KMS-11 (cell line): ENCODE results near the gene DENND6B.

Experiments
- H2AFZ ChIP-seq: fragments of 200-600 bp; sonication (generic); 2 replicates; pipeline ENCODE4 v1.6.1; 2016; ENCODE audit warnings: antibody characterized with exemption, mixed run types, low read depth
- H3K27ac ChIP-seq: fragments of 200-600 bp; sonication (generic); 2 replicates; pipeline ENCODE4 v1.6.1; 2016; ENCODE audit warnings: mild to moderate bottlenecking, mixed run types
- H3K27me3 ChIP-seq: fragments of 200-600 bp; sonication (generic); 2 replicates; pipeline ENCODE4 v1.6.1; 2017; ENCODE audit warnings: mild to moderate bottlenecking, low read depth, mixed run types, moderate library complexity; ENCODE audit not compliant: insufficient read depth
- H3K36me3 ChIP-seq: fragments of 200-600 bp; sonication (generic); 2 replicates; pipeline ENCODE4 v1.6.1; 2017; ENCODE audit warnings: mild to moderate bottlenecking, mixed run types; ENCODE audit not compliant: insufficient read depth
- H3K4me1 ChIP-seq: fragments of 200-600 bp; sonication (generic); 2 replicates; pipeline ENCODE4 v1.6.1; 2016; ENCODE audit warnings: mild to moderate bottlenecking, low read depth, mixed run types; ENCODE audit not compliant: poor library complexity, severe bottlenecking
- H3K4me2 ChIP-seq: fragments of 200-600 bp; sonication (generic); 2 replicates; pipeline ENCODE4 v1.7.0; 2016; ENCODE audit warnings: mild to moderate bottlenecking, mixed run types
- H3K4me3 ChIP-seq: fragments of 200-600 bp; sonication (generic); IDR thresholded peaks from 2 replicates; pipeline ENCODE4 v1.6.1; 2017; ENCODE audit warnings: low read depth, low read length, mixed read lengths; ENCODE audit not compliant: insufficient read depth
- H3K79me2 ChIP-seq: fragments of 200-600 bp; sonication (generic); 2 replicates; pipeline ENCODE4 v1.6.1; 2016; ENCODE audit warnings: low read depth, mixed run types; ENCODE audit not compliant: insufficient read depth
- H3K9ac ChIP-seq: fragments of 200-600 bp; sonication (generic); 2 replicates; pipeline ENCODE4 v1.6.1; 2016; ENCODE audit warnings: mild to moderate bottlenecking, mixed run types
- H4K20me1 ChIP-seq: fragments of 200-600 bp; sonication (generic); 2 replicates; pipeline ENCODE4 v1.6.1; 2016; ENCODE audit warnings: mild to moderate bottlenecking, mixed run types; ENCODE audit not compliant: insufficient read depth
- TF ChIP-seq, protein P1 (sequence below): fragments of 200-600 bp; sonication (generic); conservative IDR thresholded peaks from 2 replicates; pipeline ENCODE4 v1.6.1; 2017; ENCODE audit warnings: low read depth, mild to moderate bottlenecking, antibody characterized with exemption, low read length, moderate library complexity, mixed read lengths

The DENND6B gene

DNA sequence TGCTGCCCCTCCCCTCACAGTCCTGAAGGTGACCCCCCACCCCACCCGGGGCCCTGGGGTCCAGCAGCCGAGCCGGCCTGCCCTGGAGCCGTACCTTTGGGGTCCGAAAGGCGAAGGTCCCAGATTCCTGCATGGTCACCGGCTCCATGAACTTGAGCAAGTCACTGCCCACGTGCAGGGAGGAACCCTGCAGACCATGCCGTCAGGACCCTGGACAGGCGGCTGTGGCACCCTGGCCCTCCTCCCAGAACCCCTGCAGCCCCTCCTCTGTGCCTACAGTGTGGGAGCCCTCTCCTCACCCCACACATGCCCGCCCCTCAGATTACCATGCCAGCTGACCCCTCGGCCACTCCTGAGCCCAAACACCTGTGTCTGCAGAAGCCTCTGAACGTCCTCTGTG lies 42.3 kb downstream of the DENND6B start:
- no peak overlapping the region for H3K4me2 ChIP-seq
- no peaks in the 10 kb centered on the region for H3K36me3 ChIP-seq
- H4K20me1 ChIP-seq, result no peaks in the 10 kb centered on the region
- no peak overlapping the region for H2AFZ ChIP-seq
- H3K79me2 ChIP-seq, result no peaks in the 10 kb centered on the region
- TF ChIP-seq, protein P1, sequence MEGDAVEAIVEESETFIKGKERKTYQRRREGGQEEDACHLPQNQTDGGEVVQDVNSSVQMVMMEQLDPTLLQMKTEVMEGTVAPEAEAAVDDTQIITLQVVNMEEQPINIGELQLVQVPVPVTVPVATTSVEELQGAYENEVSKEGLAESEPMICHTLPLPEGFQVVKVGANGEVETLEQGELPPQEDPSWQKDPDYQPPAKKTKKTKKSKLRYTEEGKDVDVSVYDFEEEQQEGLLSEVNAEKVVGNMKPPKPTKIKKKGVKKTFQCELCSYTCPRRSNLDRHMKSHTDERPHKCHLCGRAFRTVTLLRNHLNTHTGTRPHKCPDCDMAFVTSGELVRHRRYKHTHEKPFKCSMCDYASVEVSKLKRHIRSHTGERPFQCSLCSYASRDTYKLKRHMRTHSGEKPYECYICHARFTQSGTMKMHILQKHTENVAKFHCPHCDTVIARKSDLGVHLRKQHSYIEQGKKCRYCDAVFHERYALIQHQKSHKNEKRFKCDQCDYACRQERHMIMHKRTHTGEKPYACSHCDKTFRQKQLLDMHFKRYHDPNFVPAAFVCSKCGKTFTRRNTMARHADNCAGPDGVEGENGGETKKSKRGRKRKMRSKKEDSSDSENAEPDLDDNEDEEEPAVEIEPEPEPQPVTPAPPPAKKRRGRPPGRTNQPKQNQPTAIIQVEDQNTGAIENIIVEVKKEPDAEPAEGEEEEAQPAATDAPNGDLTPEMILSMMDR, result no peak
- H3K9ac ChIP-seq, result no peak overlapping the region
- no peak overlapping the region for H3K4me3 ChIP-seq
- H3K27ac ChIP-seq, result no peak overlapping the region
- no peaks in the 10 kb centered on the region for H3K27me3 ChIP-seq
- no peaks in the 10 kb centered on the region for H3K4me1 ChIP-seq

DNA sequence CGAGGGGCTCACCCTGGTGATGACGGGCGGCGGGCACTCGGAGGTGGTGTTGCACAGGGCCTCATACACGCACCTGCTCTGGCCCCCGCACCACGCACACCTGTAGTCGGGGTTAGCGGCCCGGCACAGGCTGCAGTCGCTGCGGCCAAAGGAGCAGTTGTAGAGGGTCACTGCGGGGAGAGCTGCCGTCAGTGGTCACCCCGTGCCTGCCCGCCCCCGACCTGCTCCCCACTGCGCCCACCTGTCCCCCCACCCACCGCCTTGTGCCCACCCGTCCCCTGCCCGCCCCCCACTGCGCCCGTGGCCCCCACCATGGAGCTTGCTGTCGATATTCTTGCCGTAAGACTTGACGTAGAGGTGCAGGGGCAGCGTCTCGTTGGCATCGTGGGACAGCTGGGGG lies 43.0 kb downstream of the DENND6B start:
- H4K20me1 ChIP-seq, result no peaks in the 10 kb centered on the region

DNA sequence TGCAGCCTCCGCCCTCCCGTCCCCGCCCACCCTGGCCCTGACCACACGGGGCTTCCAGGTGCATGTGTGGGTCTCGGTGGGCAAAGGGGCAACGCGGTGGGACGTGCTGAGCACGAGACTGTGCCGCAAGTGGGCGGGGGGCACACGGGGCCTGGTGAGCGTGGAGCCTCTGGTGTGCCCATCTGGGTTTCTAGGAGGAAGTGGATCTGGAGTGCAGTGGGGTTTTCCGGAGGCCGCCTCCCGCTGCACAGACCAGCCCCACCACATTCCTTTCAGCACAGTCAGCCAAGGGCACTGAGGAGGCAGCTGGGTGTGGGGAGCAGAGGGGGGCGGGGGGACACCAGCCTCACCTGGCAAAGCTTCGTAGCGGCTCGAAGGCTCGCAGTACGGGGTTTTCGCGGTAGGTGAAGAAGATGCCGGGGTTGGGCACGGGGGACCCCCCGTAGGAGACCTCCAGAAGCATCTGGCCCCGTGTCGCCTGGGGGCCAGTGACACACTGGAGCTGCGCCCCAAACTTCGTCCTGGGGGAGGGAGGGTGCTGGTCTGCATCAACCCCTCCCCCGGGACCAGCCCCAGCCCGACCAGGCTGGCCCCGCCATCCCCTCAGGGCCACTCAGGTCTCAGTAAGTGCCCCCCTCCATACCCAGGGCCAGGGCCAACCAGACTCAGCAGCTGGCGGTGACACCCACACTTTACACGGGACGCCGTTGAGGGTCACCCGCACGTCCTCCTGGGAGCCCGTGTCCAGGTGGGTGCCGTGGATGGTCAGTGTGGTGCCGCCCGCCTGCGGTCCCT lies 44.3 kb downstream of the DENND6B start:
- H3K27ac ChIP-seq, result no peak overlapping the region
- H3K4me3 ChIP-seq, result no peak overlapping the region
- H3K36me3 ChIP-seq, result no peaks in the 10 kb centered on the region
- no peaks in the 10 kb centered on the region for H3K27me3 ChIP-seq
- TF ChIP-seq, protein P1, result no peak
- H3K9ac ChIP-seq, result no peak overlapping the region
- no peaks in the 10 kb centered on the region for H3K4me1 ChIP-seq
- no peak overlapping the region for H3K4me2 ChIP-seq
- H4K20me1 ChIP-seq, result no peaks in the 10 kb centered on the region
- no peak overlapping the region for H2AFZ ChIP-seq
- no peaks in the 10 kb centered on the region for H3K79me2 ChIP-seq

More for the DNA sequence above, 43.0 kb downstream of the DENND6B start:
- TF ChIP-seq, protein P1, result no peak
- H2AFZ ChIP-seq, result no peak overlapping the region
- no peaks in the 10 kb centered on the region for H3K4me1 ChIP-seq
- no peaks in the 10 kb centered on the region for H3K27me3 ChIP-seq
- H3K9ac ChIP-seq, result no peak overlapping the region
- no peaks in the 10 kb centered on the region for H3K36me3 ChIP-seq
- no peaks in the 10 kb centered on the region for H3K79me2 ChIP-seq
- H3K4me3 ChIP-seq, result no peak overlapping the region
- H3K4me2 ChIP-seq, result no peak overlapping the region
- H3K27ac ChIP-seq, result no peak overlapping the region

DNA sequence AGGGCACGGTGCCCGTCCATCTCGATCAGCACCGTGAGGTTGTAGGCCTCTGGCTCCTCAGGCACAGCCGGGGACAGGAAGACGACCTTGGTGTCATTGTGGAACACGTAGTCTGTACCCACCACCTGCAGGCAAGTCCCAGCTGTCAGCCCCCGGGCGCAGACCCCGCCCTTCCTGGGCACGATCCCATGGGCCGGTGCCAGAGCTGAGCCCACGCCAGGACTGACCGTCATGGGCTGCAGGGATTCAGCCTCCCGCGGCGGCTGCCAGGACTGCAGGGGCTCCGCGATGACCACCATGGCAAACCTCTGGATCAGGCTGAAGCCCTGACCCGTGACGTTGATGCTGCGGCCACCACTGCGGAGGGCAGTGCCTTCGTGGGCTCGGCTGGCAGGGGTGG lies 44.9 kb downstream of the DENND6B start:
- no peak overlapping the region for H3K9ac ChIP-seq
- no peaks in the 10 kb centered on the region for H4K20me1 ChIP-seq
- H3K4me3 ChIP-seq, result no peak overlapping the region
- no peaks in the 10 kb centered on the region for H3K27me3 ChIP-seq
- no peaks in the 10 kb centered on the region for H3K36me3 ChIP-seq
- no peak overlapping the region for H3K27ac ChIP-seq
- no peaks in the 10 kb centered on the region for H3K79me2 ChIP-seq
- H3K4me2 ChIP-seq, result no peak overlapping the region
- TF ChIP-seq, protein P1, result no peak
- no peaks in the 10 kb centered on the region for H3K4me1 ChIP-seq
- H2AFZ ChIP-seq, result no peak overlapping the region
